ENCODE results near the gene NIPA2.

NIPA2 gene

GRCh38 chr15:22912256-22912655 is 73.8 kb downstream of the NIPA2 start:
- H3K27ac ChIP-seq (ENCODE audit: low read length) = no peak overlapping the region
- H3K9me3 ChIP-seq (replicated peaks; ENCODE audit: insufficient read depth, low read length) = no peaks in the 10 kb centered on the region
- no peaks in the 10 kb centered on the region for H3F3A ChIP-seq (ENCODE audit: insufficient read depth, low read length)
- H3K79me2 ChIP-seq (ENCODE audit: low read length) = no peaks in the 10 kb centered on the region
- no peaks in the 10 kb centered on the region for H4K20me1 ChIP-seq (ENCODE audit: insufficient read depth, low read length)
- H3K4me3 ChIP-seq (ENCODE audit: low read length) = no peak overlapping the region
- H3K27me3 ChIP-seq (replicated peaks; ENCODE audit: insufficient read depth, low read length) = no peaks in the 10 kb centered on the region
- H2AFZ ChIP-seq (ENCODE audit: low read length) = no peak overlapping the region
- TF ChIP-seq EZH2 (optimal IDR thresholded peaks at IDR 0.05; ENCODE audit: low read depth, low read length) = no peak
- TF ChIP-seq EZH2phosphoT487 (IDR thresholded peaks at IDR 0.05; ENCODE audit: low read length) = no peak
- TF ChIP-seq CTCF (IDR thresholded peaks at IDR 0.05; ENCODE audit: low read length) = no peak
- no peak overlapping the region for H3K9ac ChIP-seq (ENCODE audit: low read length)
- DNase-seq = no peak
- no peaks in the 10 kb centered on the region for H3K9me2 ChIP-seq (replicated peaks; ENCODE audit: insufficient read depth, low read length)
- no peak overlapping the region for H3K4me2 ChIP-seq (ENCODE audit: low read depth, low read length)
- H3K4me1 ChIP-seq (ENCODE audit: low read length) = no peaks in the 10 kb centered on the region
- no peaks in the 10 kb centered on the region; the same call in 1 of the 2 replicates for H3K36me3 ChIP-seq (replicated peaks; ENCODE audit: insufficient read depth, low read length)

- no peaks in the 10 kb centered on the region for H4K20me1 ChIP-seq (ENCODE audit: insufficient read depth, low read length)
Observed at GRCh38 chr15:22913646-22914380, 75.3 kb downstream of the NIPA2 start.

GRCh38 chr15:22915866-22916515 is 77.5 kb downstream of the NIPA2 start:
- no peak overlapping the region for H3K4me2 ChIP-seq (ENCODE audit: low read depth, low read length)
- H2AFZ ChIP-seq (ENCODE audit: low read length) = no peak overlapping the region
- no peaks in the 10 kb centered on the region for H3K9me3 ChIP-seq (replicated peaks; ENCODE audit: insufficient read depth, low read length)
- H3K9me2 ChIP-seq (replicated peaks; ENCODE audit: insufficient read depth, low read length) = no peaks in the 10 kb centered on the region
- no peak overlapping the region for H3K27ac ChIP-seq (ENCODE audit: low read length)
- no peaks in the 10 kb centered on the region for H4K20me1 ChIP-seq (ENCODE audit: insufficient read depth, low read length)
- H3K79me2 ChIP-seq (ENCODE audit: low read length) = no peaks in the 10 kb centered on the region
- DNase-seq = no peak
- no peaks in the 10 kb centered on the region for H3F3A ChIP-seq (ENCODE audit: insufficient read depth, low read length)
- no peaks in the 10 kb centered on the region for H3K27me3 ChIP-seq (replicated peaks; ENCODE audit: insufficient read depth, low read length)
- no peak overlapping the region for H3K9ac ChIP-seq (ENCODE audit: low read length)
- TF ChIP-seq EZH2phosphoT487 (IDR thresholded peaks at IDR 0.05; ENCODE audit: low read length) (no peak), CTCF (IDR thresholded peaks at IDR 0.05; ENCODE audit: low read length) (no peak), EZH2 (optimal IDR thresholded peaks at IDR 0.05; ENCODE audit: low read depth, low read length) (no peak)
- H3K36me3 ChIP-seq (replicated peaks; ENCODE audit: insufficient read depth, low read length) = no peaks in the 10 kb centered on the region
- H3K4me1 ChIP-seq (ENCODE audit: low read length) = no peaks in the 10 kb centered on the region
- no peak overlapping the region for H3K4me3 ChIP-seq (ENCODE audit: low read length)

More at GRCh38 chr15:22913646-22914380, 75.3 kb downstream of the NIPA2 start:
- H3K9me2 ChIP-seq (replicated peaks; ENCODE audit: insufficient read depth, low read length) = no peaks in the 10 kb centered on the region
- H3K4me3 ChIP-seq (ENCODE audit: low read length) = no peak overlapping the region
- no peak overlapping the region for H3K4me2 ChIP-seq (ENCODE audit: low read depth, low read length)
- H3K36me3 ChIP-seq (replicated peaks; ENCODE audit: insufficient read depth, low read length) = no peaks in the 10 kb centered on the region; the same call in 1 of the 2 replicates
- no peaks in the 10 kb centered on the region for H3F3A ChIP-seq (ENCODE audit: insufficient read depth, low read length)
- no peak overlapping the region for H2AFZ ChIP-seq (ENCODE audit: low read length)
- H3K9me3 ChIP-seq (replicated peaks; ENCODE audit: insufficient read depth, low read length) = no peaks in the 10 kb centered on the region
- no peaks in the 10 kb centered on the region for H3K4me1 ChIP-seq (ENCODE audit: low read length)
- H3K27me3 ChIP-seq (replicated peaks; ENCODE audit: insufficient read depth, low read length) = no peaks in the 10 kb centered on the region
- no peak overlapping the region for H3K27ac ChIP-seq (ENCODE audit: low read length)
- H3K9ac ChIP-seq (ENCODE audit: low read length) = no peak overlapping the region
- TF ChIP-seq EZH2phosphoT487 (IDR thresholded peaks at IDR 0.05; ENCODE audit: low read length) (no peak), EZH2 (optimal IDR thresholded peaks at IDR 0.05; ENCODE audit: low read depth, low read length) (no peak), CTCF (IDR thresholded peaks at IDR 0.05; ENCODE audit: low read length) (no peak)
- no peak for DNase-seq
- no peaks in the 10 kb centered on the region for H3K79me2 ChIP-seq (ENCODE audit: low read length)
